Stomach (tissue), 4 donors: Measurements from ENCODE around the gene THBS4.

Experiments
- EP300 ChIP-seq: sonication (generic); formaldehyde crosslinking; IDR thresholded peaks from one replicate; pipeline ENCODE4 v1.6.1; 2017; ENCODE audit warnings: antibody characterized with exemption
- POLR2A ChIP-seq, 4 donors: fragments of 450-650 bp; IDR thresholded peaks; one replicate each; pipeline ENCODE4 v1.6.1; 2016; ENCODE audit warnings: antibody characterized with exemption in 4 of 4, control low read depth in 2 of 4, mild to moderate bottlenecking in 1 of 4, moderate library complexity in 1 of 4
- POLR2AphosphoS5 ChIP-seq, 3 donors: sonication (generic); formaldehyde crosslinking; IDR thresholded peaks; one replicate each; pipeline ENCODE4 v1.6.1; 2016; ENCODE audit warnings: antibody characterized with exemption in 3 of 3
- TF ChIP-seq, protein P1 (sequence below), 7 experiments: fragments of 450-650 bp in 4 of 7; fragments of 200-600 bp in 3 of 7; sonication (generic) in 3 of 7; IDR thresholded peaks; one replicate each; pipeline ENCODE4 v1.5.1; 2016 to 2019; ENCODE audit warnings: antibody characterized with exemption in 7 of 7, control low read depth in 2 of 7, mild to moderate bottlenecking in 1 of 7

DNA sequence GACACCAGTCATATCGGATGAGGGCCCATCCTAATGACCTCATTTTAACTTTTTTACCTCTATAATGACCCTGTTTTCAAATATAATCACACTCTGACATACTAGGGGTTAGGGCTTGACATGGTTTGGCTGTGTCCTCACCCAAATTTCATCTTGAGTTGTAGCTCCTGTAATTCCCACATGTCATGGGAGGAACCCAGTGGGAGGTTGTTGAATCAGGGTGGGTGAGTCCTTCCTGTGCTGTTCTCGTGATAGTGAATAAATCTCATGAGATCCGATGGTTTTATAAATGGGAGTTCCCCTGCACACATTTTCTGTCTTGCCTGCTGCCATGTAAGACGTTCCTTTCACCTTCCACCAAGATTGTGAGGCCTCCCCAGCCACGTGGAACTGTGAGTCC lies 71.8 kb downstream of the THBS4 start:
- TF ChIP-seq, protein P1, sequence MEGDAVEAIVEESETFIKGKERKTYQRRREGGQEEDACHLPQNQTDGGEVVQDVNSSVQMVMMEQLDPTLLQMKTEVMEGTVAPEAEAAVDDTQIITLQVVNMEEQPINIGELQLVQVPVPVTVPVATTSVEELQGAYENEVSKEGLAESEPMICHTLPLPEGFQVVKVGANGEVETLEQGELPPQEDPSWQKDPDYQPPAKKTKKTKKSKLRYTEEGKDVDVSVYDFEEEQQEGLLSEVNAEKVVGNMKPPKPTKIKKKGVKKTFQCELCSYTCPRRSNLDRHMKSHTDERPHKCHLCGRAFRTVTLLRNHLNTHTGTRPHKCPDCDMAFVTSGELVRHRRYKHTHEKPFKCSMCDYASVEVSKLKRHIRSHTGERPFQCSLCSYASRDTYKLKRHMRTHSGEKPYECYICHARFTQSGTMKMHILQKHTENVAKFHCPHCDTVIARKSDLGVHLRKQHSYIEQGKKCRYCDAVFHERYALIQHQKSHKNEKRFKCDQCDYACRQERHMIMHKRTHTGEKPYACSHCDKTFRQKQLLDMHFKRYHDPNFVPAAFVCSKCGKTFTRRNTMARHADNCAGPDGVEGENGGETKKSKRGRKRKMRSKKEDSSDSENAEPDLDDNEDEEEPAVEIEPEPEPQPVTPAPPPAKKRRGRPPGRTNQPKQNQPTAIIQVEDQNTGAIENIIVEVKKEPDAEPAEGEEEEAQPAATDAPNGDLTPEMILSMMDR (IDR thresholded peaks at IDR 0.05), result no peak
- TF ChIP-seq EP300, result no peak
- TF ChIP-seq POLR2A (IDR thresholded peaks at IDR 0.05), result no peak
- TF ChIP-seq POLR2AphosphoS5 (IDR thresholded peaks at IDR 0.05), result no peak
